GM21825 (cell line): Measurements from ENCODE around the gene MBP.
A peak's percentile ranks its signal among the peaks of the same experiment; 100 is the strongest.

Experiments used
- ATAC-seq: cut with Tn5 transposase; IDR thresholded peaks from one replicate; pipeline ENCODE4 v1.9.1; 2021; ENCODE audit warnings: mild to moderate bottlenecking, moderate library complexity; ENCODE audit not compliant: unreplicated experiment

MBP gene

GRCh38 chr18:77132369-77133050 lies at the start of gene MBP:
MBP (minus strand) TSS chr18:77132783; CDS start chr18:77105261, 27,522 bp downstream.
- peak; percentile 54 for ATAC-seq

GRCh38 chr18:77181950-77182707 lies 49.5 kb upstream of the MBP start:
- ATAC-seq, result no peak

- ATAC-seq, result no peak
These were observed 46.0 kb upstream of the MBP start for GRCh38 chr18:77178559-77178958.

GRCh38 chr18:77177009-77177408 lies 44.4 kb upstream of the MBP start:
- ATAC-seq, result no peak

GRCh38 chr18:77173275-77174030 lies 40.9 kb upstream of the MBP start:
- ATAC-seq, result no peak

GRCh38 chr18:77170890-77171410 lies 38.4 kb upstream of the MBP start:
- no peak for ATAC-seq

- no peak for ATAC-seq
These were observed 36.3 kb upstream of the MBP start for GRCh38 chr18:77168811-77169311.

DNA sequence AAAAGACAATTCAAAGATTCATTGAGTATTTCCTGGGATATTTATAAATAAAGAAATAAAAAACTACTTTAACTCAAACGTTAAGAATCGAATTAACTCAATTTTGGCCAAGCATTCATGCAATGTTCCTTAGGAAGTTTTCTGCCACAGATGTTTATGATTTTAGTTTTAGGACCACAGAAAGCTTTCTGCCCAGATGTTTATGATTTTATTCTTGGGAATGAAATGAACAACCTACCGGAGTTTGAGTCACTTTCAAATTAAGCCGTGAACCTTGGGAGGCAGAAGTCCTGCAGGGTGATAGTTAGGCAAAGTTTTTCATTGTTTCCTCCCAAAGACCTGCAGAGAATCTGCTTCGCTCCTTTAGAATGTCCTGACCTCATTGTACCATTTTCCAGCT lies 34.7 kb upstream of the MBP start:
- no peak for ATAC-seq

DNA sequence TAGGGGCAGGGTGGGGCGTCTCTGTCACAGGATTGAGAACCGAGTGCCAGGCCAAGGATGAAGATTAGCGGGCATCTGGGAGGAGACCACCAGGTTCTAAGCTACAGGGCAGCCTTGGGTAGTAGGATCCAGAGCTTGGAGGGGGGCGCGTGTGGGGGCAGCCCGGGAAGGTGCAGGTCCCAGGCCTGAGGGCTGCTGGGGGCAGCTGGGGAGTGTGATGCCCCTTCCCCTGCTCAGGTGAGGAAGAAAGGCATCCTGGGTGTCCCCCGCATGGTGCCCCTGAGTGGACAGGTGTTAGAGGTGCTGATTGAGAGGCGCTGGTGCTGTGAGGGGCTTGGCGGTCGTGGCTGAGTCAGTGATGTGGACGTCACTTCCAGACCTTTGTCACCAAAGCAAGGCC lies 33.9 kb upstream of the MBP start:
- ATAC-seq, result no peak

- ATAC-seq, result no peak
These were observed 33.1 kb upstream of the MBP start for GRCh38 chr18:77165503-77166188.

DNA sequence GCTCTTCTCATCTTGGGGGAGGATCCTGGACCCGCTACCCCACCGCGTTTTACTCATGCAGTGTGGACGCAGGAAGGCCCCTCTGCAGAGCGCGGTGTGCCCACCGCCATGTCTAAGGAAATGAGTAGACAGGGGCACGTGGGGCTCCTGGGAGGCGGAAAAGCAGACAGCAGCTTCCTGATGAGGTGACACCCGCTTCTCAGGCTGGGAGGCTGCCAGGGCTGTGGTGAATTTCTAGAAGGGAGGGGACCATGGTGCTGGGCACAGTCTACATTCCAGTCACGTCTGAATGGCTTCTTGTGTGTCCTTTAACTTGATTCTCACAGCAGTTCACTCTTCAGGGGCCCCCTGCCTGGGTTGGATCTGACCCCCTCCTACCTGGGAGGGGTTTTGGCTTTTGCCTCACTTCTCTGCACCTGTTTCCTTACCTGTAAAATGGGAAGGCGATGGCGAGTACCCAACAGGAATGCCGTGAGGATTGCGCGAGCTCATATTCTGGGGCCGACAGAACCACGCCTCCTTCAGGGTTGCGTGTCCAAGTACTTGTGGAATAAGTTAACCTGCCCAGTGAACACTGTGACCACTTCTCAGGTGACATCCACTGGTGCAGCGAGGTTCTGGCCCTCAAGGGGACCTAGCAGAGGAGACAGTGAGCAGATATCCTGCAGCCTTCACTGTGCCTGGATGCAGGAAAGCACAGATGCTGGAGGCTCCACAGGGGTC lies 32.3 kb upstream of the MBP start:
- no peak for ATAC-seq

- ATAC-seq, result no peak
These were observed 31.4 kb upstream of the MBP start for GRCh38 chr18:77164026-77164425.

GRCh38 chr18:77162580-77162979 lies 30.0 kb upstream of the MBP start:
- ATAC-seq, result no peak

GRCh38 chr18:77161961-77162360 lies 29.4 kb upstream of the MBP start:
- no peak for ATAC-seq

DNA sequence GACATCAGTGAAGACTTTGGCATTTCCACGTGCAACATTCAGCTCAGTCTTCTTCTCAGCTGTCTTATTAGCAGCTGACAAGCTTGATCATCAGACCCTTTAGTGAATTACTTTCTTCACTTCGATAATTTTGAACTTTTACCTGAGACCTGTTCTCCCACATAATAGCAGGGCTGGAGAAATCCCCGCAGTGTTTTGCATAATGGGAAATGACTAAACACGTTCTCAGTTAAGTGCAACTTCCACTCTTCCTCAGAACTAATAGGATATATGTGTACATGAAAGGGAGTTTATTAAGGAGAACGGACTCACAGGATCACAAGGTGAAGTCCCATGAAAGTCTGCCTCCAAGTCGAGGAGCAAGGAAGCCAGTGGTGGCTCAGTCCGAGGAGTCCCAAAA lies 28.8 kb upstream of the MBP start:
- ATAC-seq, result no peak

DNA sequence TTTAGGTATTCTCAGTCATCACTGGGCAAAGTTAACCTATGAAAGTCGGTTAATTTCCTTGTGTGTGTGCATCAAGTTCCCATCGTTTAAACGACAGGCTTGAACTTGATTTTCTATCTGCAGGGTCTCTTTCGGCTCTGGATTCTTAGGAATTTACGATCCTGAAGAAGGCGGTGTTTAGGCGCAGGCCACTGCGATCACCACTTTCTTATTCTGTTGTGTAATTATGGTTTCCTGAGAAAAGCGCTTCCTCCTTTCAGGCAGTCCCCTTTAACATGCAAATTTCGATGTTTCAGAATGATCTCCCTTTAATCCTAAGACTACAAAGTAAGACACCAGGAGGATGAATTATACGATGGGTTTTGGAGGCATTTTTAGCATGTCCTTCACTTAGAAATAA lies 27.9 kb upstream of the MBP start:
- peak; percentile 60 for ATAC-seq

DNA sequence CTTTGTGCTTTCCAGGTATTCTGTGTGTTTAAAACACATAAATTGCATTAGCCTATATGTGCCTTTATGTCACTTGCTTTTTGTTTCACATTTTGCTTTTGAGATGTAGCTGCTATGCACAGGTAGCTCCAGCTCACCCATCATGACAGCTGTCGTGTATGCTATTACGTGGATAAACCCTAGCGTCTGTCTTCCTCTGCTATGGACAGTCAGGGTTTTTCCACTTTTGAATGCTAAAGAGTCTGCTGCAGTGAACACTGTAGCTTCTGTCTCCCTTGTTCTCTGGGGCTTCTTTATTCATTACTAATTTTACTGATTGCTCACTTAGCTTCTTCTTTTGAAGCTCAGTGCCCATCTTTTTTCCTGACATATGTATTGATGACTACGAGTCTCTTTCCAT lies 24.7 kb upstream of the MBP start:
- ATAC-seq, result peak; percentile 50

DNA sequence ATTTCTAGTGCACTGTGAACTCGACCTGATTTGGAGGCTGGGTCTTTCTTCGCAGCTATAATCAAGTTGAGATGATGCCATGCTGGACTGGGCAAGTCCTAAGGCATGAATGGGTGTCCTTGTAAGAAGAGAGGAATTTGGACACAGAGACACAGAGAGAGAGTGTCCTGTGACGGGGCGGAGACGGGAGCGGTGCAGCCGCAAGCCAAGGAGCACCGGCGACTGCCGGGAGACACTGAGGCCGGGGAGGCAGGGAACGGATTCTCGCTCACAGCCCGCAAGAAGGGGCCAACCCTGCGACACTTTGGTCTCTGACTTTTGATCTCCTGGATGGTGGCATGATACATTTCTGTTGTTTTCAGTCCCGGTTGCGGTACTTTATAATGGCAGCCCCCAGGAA lies 22.4 kb upstream of the MBP start:
- no peak for ATAC-seq

GRCh38 chr18:77153404-77153803 lies 20.8 kb upstream of the MBP start:
- no peak for ATAC-seq
